CD14-positive monocyte (primary cell): ENCODE results near the gene PDIA2. TPM values are rescaled to one million over a fixed set of nuclear protein-coding genes. Genes with fewer than 3 reads are reported as not detected.

ENCODE experiments used
- DNase-seq, 3 donors: peaks; one replicate each; pipeline ENCODE4 v3.0.0-alpha.2; 2011 to 2022
- H2AFZ ChIP-seq: 2 replicates; pipeline ENCODE4 v1.6.0; 2012; ENCODE audit warnings: mild to moderate bottlenecking, low read depth, low read length, inconsistent platforms; ENCODE audit not compliant: insufficient read depth, poor library complexity, severe bottlenecking
- H3K27ac ChIP-seq, 2 donors: 1 replicate in 1 of 2; 2 replicates in 1 of 2; pipeline ENCODE4 v1.5.1; 2012 to 2013; ENCODE audit warnings: low read length in 2 of 2, control low read depth in 1 of 2, inconsistent platforms in 1 of 2, low read depth in 1 of 2, mild to moderate bottlenecking in 1 of 2
- H3K27me3 ChIP-seq, 2 donors: one replicate each; pipeline versions ENCODE4 v1.6.0 to v1.6.1; 2011 to 2013; ENCODE audit warnings: low read length in 2 of 2; ENCODE audit not compliant: control insufficient read depth in 2 of 2, insufficient read depth in 2 of 2
- H3K36me3 ChIP-seq, 2 donors: replicated peaks in 1 of 2; 1 replicate in 1 of 2; 2 replicates in 1 of 2; pipeline versions ENCODE4 v1.5.1 to v1.6.1; 2012 to 2013; ENCODE audit warnings: low read length in 2 of 2, control low read depth in 1 of 2, inconsistent platforms in 1 of 2, mild to moderate bottlenecking in 1 of 2; ENCODE audit not compliant: insufficient read depth in 2 of 2, control insufficient read depth in 1 of 2
- H3K4me1 ChIP-seq, 2 donors: 1 replicate in 1 of 2; 2 replicates in 1 of 2; pipeline versions ENCODE4 v1.5.1 to v1.6.1; 2012 to 2013; ENCODE audit warnings: low read length in 2 of 2, control low read depth in 1 of 2, inconsistent platforms in 1 of 2, mild to moderate bottlenecking in 1 of 2, moderate library complexity in 1 of 2; ENCODE audit not compliant: insufficient read depth in 2 of 2, control insufficient read depth in 1 of 2
- H3K4me2 ChIP-seq: replicated peaks from 2 replicates; pipeline ENCODE3; 2012; ENCODE audit warnings: low read length, moderate library complexity, mild to moderate bottlenecking; ENCODE audit not compliant: poor library complexity, severe bottlenecking; ENCODE audit errors: extremely low read depth
- H3K4me3 ChIP-seq, 3 experiments: fragments of 200-600 bp in 1 of 3; sonication (generic) in 1 of 3; replicated peaks in 1 of 3; 1 replicate in 2 of 3; 2 replicates in 1 of 3; pipeline ENCODE4 v1.5.1; 2011 to 2013; ENCODE audit warnings: low read length in 3 of 3, mild to moderate bottlenecking in 3 of 3, control low read depth in 2 of 3, low read depth in 2 of 3, inconsistent platforms in 1 of 3, moderate library complexity in 1 of 3
- H3K79me2 ChIP-seq: 2 replicates; pipeline ENCODE4 v1.6.0; 2012; ENCODE audit warnings: mild to moderate bottlenecking, control low read depth, inconsistent platforms, low read length, moderate library complexity; ENCODE audit not compliant: insufficient read depth
- H3K9ac ChIP-seq: 2 replicates; pipeline ENCODE4 v1.6.0; 2017; ENCODE audit warnings: low read length, mild to moderate bottlenecking; ENCODE audit not compliant: insufficient read depth, poor library complexity, severe bottlenecking
- H3K9me3 ChIP-seq, 2 donors: replicated peaks in 1 of 2; 1 replicate in 1 of 2; 2 replicates in 1 of 2; pipeline versions ENCODE4 v1.5.1 to v1.6.1; 2012 to 2013; ENCODE audit warnings: low read length in 2 of 2, control low read depth in 1 of 2; ENCODE audit not compliant: control insufficient read depth in 1 of 2, insufficient read depth in 1 of 2
- H4K20me1 ChIP-seq: 2 replicates; pipeline ENCODE4 v1.6.0; 2012; ENCODE audit warnings: mild to moderate bottlenecking, low read length, control low read depth, moderate library complexity; ENCODE audit not compliant: insufficient read depth
- H3K27ac Mint-ChIP-seq, 7 donors: one replicate each; pipeline ENCODE4 v1.8.0; 2020; ENCODE audit warnings: mild to moderate bottlenecking in 7 of 7, mixed read lengths in 7 of 7, moderate library complexity in 6 of 7, inconsistent platforms in 2 of 7
- H3K27me3 Mint-ChIP-seq, 3 donors: one replicate each; pipeline ENCODE4 v1.8.0; 2021 to 2022; ENCODE audit warnings: low read depth in 3 of 3, mild to moderate bottlenecking in 3 of 3, mixed read lengths in 3 of 3, moderate library complexity in 3 of 3, inconsistent platforms in 1 of 3
- H3K36me3 Mint-ChIP-seq, 2 donors: one replicate each; pipeline ENCODE4 v1.8.0; 2020; ENCODE audit warnings: mixed read lengths in 2 of 2, inconsistent platforms in 1 of 2, mild to moderate bottlenecking in 1 of 2
- H3K4me1 Mint-ChIP-seq: one replicate; pipeline ENCODE4 v1.8.0; 2020; ENCODE audit warnings: mild to moderate bottlenecking, mixed read lengths
- H3K4me3 Mint-ChIP-seq, 2 donors: one replicate each; pipeline ENCODE4 v1.8.0; 2020; ENCODE audit warnings: mild to moderate bottlenecking in 2 of 2, mixed read lengths in 2 of 2, moderate library complexity in 1 of 2
- H3K9me3 Mint-ChIP-seq, 7 donors: one replicate each; pipeline ENCODE4 v1.8.0; 2020 to 2022; ENCODE audit warnings: mixed read lengths in 7 of 7, mild to moderate bottlenecking in 6 of 7, moderate library complexity in 6 of 7, inconsistent platforms in 2 of 7
- CTCF ChIP-seq: fragments of 200-600 bp; IDR thresholded peaks from one replicate; pipeline ENCODE4 v1.8.0; 2022; ENCODE audit warnings: antibody characterized with exemption, mild to moderate bottlenecking
- WGBS: methylation state at CpG from one replicate; pipeline ENCODE4 v1.1.5; 2013; ENCODE audit warnings: missing lambda C conversion rate; ENCODE audit not compliant: insufficient coverage; 5-methylcytosine and 5-hydroxymethylcytosine counted together
- intact Hi-C, 2 donors: fragments of 100-400 bp; cut with micrococcal nuclease; formaldehyde crosslinking; loops; one replicate each; pipeline versions ENCODE4 v1.15.0 to v1.15.1; 2023
- polyA plus RNA-seq, 3 donors: library from polyadenylated mRNA; depleted of rRNA in 1 of 3; unstranded in 2 of 3; stranded (reverse) in 1 of 3; fragments of 300-500 nt in 2 of 3; fragments of >200 nt in 1 of 3; fragmentation: Illumina TruSeq in 2 of 3; gene quantifications; 1 replicate in 2 of 3; 2 replicates in 1 of 3; pipeline ENCODE4 v1.2.3, GENCODE V29; 2012 to 2021

The PDIA2 gene
- polyA plus RNA-seq, 3 donors = not detected

DNA sequence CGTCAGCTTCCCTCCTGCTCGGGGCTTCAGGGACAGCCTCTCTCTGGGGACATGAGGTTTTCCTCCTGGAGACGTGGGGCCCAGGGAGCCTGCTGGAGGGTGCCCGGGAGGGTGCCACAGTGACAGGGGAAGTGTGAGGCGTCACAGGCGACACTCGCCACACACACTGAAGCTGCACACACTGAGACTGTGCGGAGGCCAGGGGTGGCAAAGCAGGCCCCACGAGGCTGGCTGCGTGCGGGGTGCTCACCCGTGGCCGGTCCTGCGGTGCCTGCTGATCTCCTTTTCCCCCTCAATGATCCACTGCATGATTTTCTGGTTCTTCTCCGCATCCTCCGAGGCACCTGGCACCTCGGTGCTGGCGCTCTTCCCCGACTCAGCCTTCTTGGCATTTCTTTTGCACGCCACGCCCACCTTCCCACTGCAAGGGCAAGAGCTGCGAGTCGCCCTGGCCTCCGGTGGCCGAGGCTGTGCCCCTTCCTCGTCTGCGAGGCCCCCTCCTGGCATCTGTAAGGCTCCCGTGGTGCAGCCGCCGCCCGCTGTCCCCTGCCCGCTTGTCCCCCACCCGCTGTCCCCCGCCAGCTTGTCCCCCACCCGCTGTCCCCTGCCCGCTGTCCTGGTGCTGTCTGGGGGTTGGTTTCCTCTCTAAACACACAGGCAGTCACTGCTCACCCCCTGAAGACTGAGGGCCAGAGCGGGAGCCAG, 14.0 kb downstream of the PDIA2 start:
- H2AFZ ChIP-seq = no peak overlapping the region
- no peaks in the 10 kb centered on the region for H3K4me1 ChIP-seq
- no peak for TF ChIP-seq CTCF
- Mint-ChIP-seq H3K4me3 (no peak overlapping the region), H3K27me3 (no peaks in the 10 kb centered on the region), H3K9me3 (no peaks in the 10 kb centered on the region), H3K27ac (no peak overlapping the region), H3K36me3 (peaks cover 31 to 80% of the 10 kb centered on the region in 2 donors), H3K4me1 (no peaks in the 10 kb centered on the region)
- intact Hi-C loops = no loop called here
- DNase-seq = no peak
- no peaks in the 10 kb centered on the region for H3K79me2 ChIP-seq
- 90% methylated on average over 29 of the region's 37 CpGs for WGBS
- H3K36me3 ChIP-seq = peaks cover 53 to 81% of the 10 kb centered on the region in 2 donors
- H3K4me2 ChIP-seq = no peak overlapping the region
- no peaks in the 10 kb centered on the region for H3K27me3 ChIP-seq
- no peak overlapping the region for H3K9ac ChIP-seq
- no peaks in the 10 kb centered on the region for H4K20me1 ChIP-seq
- no peak overlapping the region for H3K27ac ChIP-seq
- H3K9me3 ChIP-seq = no peaks in the 10 kb centered on the region
- H3K4me3 ChIP-seq = no peak overlapping the region

GRCh38 chr16:297832-298231, 14.9 kb downstream of the PDIA2 start:
- Histone ChIP-seq H3K36me3 (peaks cover 51 to 81% of the 10 kb centered on the region in 2 donors), H3K27ac (no peak overlapping the region), H3K27me3 (no peaks in the 10 kb centered on the region), H3K4me2 (no peak overlapping the region), H3K4me3 (no peak overlapping the region), H2AFZ (no peak overlapping the region), H3K9ac (no peak overlapping the region), H3K9me3 (no peaks in the 10 kb centered on the region), H3K4me1 (no peaks in the 10 kb centered on the region), H3K79me2 (no peaks in the 10 kb centered on the region), H4K20me1 (no peaks in the 10 kb centered on the region)
- Mint-ChIP-seq H3K9me3 (no peaks in the 10 kb centered on the region), H3K4me1 (no peaks in the 10 kb centered on the region), H3K4me3 (no peak overlapping the region), H3K27ac (no peak overlapping the region), H3K27me3 (peaks cover 0 to 1% (median 0%) of the 10 kb centered on the region in 3 donors), H3K36me3 (peaks cover 32 to 84% of the 10 kb centered on the region in 2 donors)
- intact Hi-C loops = no loop called here
- WGBS = 97% methylated on average over 32 of the region's 32 CpGs
- TF ChIP-seq CTCF = no peak
- DNase-seq = no peak
